Measurements from ENCODE around the gene CIZ1. TPM values are rescaled to one million over a fixed set of nuclear protein-coding genes. Genes with fewer than 3 reads are reported as not detected.
A peak's percentile ranks its signal among the peaks of the same experiment; 100 is the strongest.

Gene CIZ1
- total and polyA plus RNA-seq, 2 of the 13 experiments (the other 11 are each of a cell fraction or from before 2014, with no cell fraction given), result 30.6 to 50.3 TPM

DNA sequence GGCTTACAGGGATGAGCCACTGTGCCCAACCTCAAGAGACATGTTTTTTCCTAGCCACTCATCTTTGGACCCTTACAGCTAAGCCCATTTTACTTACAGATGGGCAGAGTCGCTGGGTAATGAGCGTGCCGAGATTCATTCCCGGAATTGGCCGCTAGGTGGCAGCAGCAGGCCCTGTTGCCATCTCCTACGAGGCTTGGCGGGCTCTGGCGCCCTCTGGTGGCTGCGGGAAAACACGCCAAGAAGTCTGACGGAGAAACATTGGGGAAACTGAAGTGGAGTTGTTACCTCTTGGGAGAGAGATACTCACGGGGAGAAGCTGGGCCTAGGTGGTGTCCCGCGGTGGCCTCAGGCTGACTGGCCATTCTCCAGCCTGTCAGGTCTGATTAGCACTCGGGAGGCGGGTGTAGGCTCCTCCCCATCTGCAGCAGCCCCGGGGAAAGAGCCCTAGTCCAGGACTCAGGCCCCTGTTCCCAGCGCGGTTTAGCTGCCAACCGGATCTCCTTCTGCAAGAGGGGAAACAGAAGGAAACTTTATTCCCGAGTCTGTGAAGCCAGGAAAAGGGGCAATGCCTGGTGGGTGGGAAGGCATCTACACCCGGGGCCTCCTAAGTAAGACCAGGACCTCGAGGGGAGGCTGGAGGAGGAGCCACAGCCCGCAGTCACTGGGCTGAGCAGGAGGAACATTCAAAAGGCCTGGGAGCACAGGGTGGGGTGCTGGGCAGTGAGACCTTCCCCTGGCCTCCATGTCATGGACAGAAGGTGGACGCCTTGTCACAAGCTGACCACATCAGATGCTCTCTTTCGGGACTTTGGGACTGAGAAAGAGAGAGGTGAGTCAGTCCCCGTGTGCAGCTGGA, 73.5 kb downstream of the CIZ1 start (continued):
- TF ChIP-seq, protein P1, sequence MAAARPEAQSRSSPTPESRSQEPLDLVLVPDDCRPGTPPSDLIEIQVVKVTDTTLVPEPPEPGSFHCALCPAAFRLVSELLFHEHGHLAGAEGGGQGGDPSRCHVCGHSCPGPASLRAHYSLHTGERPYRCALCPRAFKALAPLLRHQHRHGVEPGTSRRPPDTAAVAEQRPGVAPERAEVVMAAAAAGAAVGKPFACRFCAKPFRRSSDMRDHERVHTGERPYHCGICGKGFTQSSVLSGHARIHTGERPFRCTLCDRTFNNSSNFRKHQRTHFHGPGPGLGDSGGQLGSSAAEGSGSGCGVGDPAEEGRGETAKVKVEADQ (CRISPR knock-in tag; IDR thresholded peaks at IDR 0.05; ENCODE audit: borderline replicate concordance), result no peak; the same call in 1 of the 2 replicates
- TF ChIP-seq, protein P2, sequence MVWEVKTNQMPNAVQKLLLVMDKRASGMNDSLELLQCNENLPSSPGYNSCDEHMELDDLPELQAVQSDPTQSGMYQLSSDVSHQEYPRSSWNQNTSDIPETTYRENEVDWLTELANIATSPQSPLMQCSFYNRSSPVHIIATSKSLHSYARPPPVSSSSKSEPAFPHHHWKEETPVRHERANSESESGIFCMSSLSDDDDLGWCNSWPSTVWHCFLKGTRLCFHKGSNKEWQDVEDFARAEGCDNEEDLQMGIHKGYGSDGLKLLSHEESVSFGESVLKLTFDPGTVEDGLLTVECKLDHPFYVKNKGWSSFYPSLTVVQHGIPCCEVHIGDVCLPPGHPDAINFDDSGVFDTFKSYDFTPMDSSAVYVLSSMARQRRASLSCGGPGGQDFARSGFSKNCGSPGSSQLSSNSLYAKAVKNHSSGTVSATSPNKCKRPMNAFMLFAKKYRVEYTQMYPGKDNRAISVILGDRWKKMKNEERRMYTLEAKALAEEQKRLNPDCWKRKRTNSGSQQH (CRISPR knock-in tag; IDR thresholded peaks at IDR 0.05; ENCODE audit: low read depth), result no peak
- TF ChIP-seq KLF15 (CRISPR knock-in tag; IDR thresholded peaks at IDR 0.05; ENCODE audit: borderline replicate concordance) (no peak; the same call in 1 of the 2 replicates), RFX3 (CRISPR knock-in tag; IDR thresholded peaks at IDR 0.05) (no peak), ZNF329 (CRISPR knock-in tag; IDR thresholded peaks at IDR 0.05; ENCODE audit: low read depth) (0 out of 2 replicates have a peak, but pooled peaks have one; percentile 23), ZNF816 (CRISPR knock-in tag; IDR thresholded peaks at IDR 0.05; ENCODE audit: borderline replicate concordance) (no peak), ZNF562 (CRISPR knock-in tag; IDR thresholded peaks at IDR 0.05; ENCODE audit: borderline replicate concordance) (no peak), ZNF124 (CRISPR knock-in tag; IDR thresholded peaks at IDR 0.05) (peak; percentile 82; the same call in 1 of the 2 replicates), PCBP2 (optimal IDR thresholded peaks at IDR 0.05; ENCODE audit: low read depth, low read length, poor library complexity, severe bottlenecking) (no peak), RARA (CRISPR knock-in tag; IDR thresholded peaks at IDR 0.05) (peak; percentile 41; the same call in 1 of the 2 replicates)
- TF ChIP-seq, protein P3, sequence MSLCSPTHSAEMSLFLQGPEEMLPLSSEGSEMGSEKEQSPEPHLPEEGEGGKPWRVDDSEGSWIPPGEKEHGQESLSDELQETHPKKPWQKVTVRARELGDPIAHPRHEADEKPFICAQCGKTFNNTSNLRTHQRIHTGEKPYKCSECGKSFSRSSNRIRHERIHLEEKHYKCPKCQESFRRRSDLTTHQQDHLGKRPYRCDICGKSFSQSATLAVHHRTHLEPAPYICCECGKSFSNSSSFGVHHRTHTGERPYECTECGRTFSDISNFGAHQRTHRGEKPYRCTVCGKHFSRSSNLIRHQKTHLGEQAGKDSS (CRISPR knock-in tag; IDR thresholded peaks at IDR 0.05; ENCODE audit: borderline replicate concordance, low read depth), result 0 out of 2 replicates have a peak, but pooled peaks have one; percentile 49
- TF ChIP-seq, protein P4, sequence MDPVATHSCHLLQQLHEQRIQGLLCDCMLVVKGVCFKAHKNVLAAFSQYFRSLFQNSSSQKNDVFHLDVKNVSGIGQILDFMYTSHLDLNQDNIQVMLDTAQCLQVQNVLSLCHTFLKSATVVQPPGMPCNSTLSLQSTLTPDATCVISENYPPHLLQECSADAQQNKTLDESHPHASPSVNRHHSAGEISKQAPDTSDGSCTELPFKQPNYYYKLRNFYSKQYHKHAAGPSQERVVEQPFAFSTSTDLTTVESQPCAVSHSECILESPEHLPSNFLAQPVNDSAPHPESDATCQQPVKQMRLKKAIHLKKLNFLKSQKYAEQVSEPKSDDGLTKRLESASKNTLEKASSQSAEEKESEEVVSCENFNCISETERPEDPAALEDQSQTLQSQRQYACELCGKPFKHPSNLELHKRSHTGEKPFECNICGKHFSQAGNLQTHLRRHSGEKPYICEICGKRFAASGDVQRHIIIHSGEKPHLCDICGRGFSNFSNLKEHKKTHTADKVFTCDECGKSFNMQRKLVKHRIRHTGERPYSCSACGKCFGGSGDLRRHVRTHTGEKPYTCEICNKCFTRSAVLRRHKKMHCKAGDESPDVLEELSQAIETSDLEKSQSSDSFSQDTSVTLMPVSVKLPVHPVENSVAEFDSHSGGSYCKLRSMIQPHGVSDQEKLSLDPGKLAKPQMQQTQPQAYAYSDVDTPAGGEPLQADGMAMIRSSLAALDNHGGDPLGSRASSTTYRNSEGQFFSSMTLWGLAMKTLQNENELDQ (CRISPR knock-in tag; IDR thresholded peaks at IDR 0.05; ENCODE audit: borderline replicate concordance), result no peak; the same call in 1 of the 2 replicates
- TF ChIP-seq, protein P5, sequence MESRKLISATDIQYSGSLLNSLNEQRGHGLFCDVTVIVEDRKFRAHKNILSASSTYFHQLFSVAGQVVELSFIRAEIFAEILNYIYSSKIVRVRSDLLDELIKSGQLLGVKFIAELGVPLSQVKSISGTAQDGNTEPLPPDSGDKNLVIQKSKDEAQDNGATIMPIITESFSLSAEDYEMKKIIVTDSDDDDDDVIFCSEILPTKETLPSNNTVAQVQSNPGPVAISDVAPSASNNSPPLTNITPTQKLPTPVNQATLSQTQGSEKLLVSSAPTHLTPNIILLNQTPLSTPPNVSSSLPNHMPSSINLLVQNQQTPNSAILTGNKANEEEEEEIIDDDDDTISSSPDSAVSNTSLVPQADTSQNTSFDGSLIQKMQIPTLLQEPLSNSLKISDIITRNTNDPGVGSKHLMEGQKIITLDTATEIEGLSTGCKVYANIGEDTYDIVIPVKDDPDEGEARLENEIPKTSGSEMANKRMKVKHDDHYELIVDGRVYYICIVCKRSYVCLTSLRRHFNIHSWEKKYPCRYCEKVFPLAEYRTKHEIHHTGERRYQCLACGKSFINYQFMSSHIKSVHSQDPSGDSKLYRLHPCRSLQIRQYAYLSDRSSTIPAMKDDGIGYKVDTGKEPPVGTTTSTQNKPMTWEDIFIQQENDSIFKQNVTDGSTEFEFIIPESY (CRISPR knock-in tag; IDR thresholded peaks at IDR 0.05), result peak; percentile 90
- TF ChIP-seq, protein P6, sequence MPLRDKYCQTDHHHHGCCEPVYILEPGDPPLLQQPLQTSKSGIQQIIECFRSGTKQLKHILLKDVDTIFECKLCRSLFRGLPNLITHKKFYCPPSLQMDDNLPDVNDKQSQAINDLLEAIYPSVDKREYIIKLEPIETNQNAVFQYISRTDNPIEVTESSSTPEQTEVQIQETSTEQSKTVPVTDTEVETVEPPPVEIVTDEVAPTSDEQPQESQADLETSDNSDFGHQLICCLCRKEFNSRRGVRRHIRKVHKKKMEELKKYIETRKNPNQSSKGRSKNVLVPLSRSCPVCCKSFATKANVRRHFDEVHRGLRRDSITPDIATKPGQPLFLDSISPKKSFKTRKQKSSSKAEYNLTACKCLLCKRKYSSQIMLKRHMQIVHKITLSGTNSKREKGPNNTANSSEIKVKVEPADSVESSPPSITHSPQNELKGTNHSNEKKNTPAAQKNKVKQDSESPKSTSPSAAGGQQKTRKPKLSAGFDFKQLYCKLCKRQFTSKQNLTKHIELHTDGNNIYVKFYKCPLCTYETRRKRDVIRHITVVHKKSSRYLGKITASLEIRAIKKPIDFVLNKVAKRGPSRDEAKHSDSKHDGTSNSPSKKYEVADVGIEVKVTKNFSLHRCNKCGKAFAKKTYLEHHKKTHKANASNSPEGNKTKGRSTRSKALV (CRISPR knock-in tag; IDR thresholded peaks at IDR 0.05), result 0 out of 2 replicates have a peak, but pooled peaks have one; percentile 29

Measured in HepG2 (cell line).